HG03354 (cell line): ENCODE data around the gene ALG3.
A peak's percentile ranks its signal among the peaks of the same experiment; 100 is the strongest.

Experiments used
- ATAC-seq: cut with Tn5 transposase; IDR thresholded peaks from one replicate; pipeline ENCODE4 v1.9.1; 2021; ENCODE audit warnings: mild to moderate bottlenecking; ENCODE audit not compliant: unreplicated experiment, poor library complexity, severe bottlenecking

ALG3 gene

GRCh38 chr3:184236636-184237035, 12.1 kb downstream of the ALG3 start:
- no peak for ATAC-seq

GRCh38 chr3:184236033-184236410, 12.7 kb downstream of the ALG3 start:
- no peak for ATAC-seq

GRCh38 chr3:184235381-184236032, 13.3 kb downstream of the ALG3 start:
- ATAC-seq, result no peak

GRCh38 chr3:184234671-184235380, 13.9 kb downstream of the ALG3 start:
- ATAC-seq, result no peak

GRCh38 chr3:184234224-184234623, 14.5 kb downstream of the ALG3 start:
- ATAC-seq, result no peak

GRCh38 chr3:184233127-184233843, 15.5 kb downstream of the ALG3 start:
- ATAC-seq, result no peak

GRCh38 chr3:184231671-184232070, 17.1 kb downstream of the ALG3 start:
- ATAC-seq, result no peak

GRCh38 chr3:184230603-184231528, 17.9 kb downstream of the ALG3 start:
- no peak for ATAC-seq

- no peak for ATAC-seq
Observed at GRCh38 chr3:184230081-184230602, 18.6 kb downstream of the ALG3 start.

GRCh38 chr3:184229394-184230080, 19.2 kb downstream of the ALG3 start, which contains the start of gene VWA5B2:
VWA5B2 (plus strand) TSS chr3:184229585; CDS start chr3:184230529, 944 bp downstream.
- ATAC-seq, result peak; percentile 86

GRCh38 chr3:184228376-184229137, 20.2 kb downstream of the ALG3 start:
- ATAC-seq, result no peak

GRCh38 chr3:184227481-184227935, 21.3 kb downstream of the ALG3 start:
- no peak for ATAC-seq

GRCh38 chr3:184223946-184224345, 24.8 kb downstream of the ALG3 start:
- ATAC-seq, result no peak

- ATAC-seq, result no peak
Observed at GRCh38 chr3:184222521-184222920, 26.2 kb downstream of the ALG3 start.

- ATAC-seq, result no peak
Observed at GRCh38 chr3:184218814-184219213, 29.9 kb downstream of the ALG3 start.

GRCh38 chr3:184211718-184212117, 37.0 kb downstream of the ALG3 start:
- ATAC-seq, result no peak

GRCh38 chr3:184211297-184211696, 37.5 kb downstream of the ALG3 start:
- no peak for ATAC-seq
